Liver (tissue), 9 donors: Measurements from ENCODE around the gene ZNF674. TPM values are rescaled to one million over a fixed set of nuclear protein-coding genes. Genes with fewer than 3 reads are reported as not detected.

ENCODE experiments used
- DNase-seq: peaks from one replicate; pipeline ENCODE4 v3.0.0-alpha.2; 2017; ENCODE audit warnings: low spot score
- H3K27ac ChIP-seq, 2 donors: one replicate each; pipeline ENCODE4 v1.7.0; 2013; ENCODE audit warnings: inconsistent platforms in 2 of 2, low read length in 2 of 2, control low read depth in 1 of 2, low read depth in 1 of 2, mild to moderate bottlenecking in 1 of 2
- H3K27me3 ChIP-seq, 4 donors: one replicate each; pipeline versions ENCODE4 v1.6.1 to v1.7.0; 2013; ENCODE audit warnings: low read length in 3 of 4, inconsistent platforms in 1 of 4, mild to moderate bottlenecking in 1 of 4, moderate library complexity in 1 of 4; ENCODE audit not compliant: control insufficient read depth in 4 of 4, insufficient read depth in 4 of 4
- H3K36me3 ChIP-seq, 4 donors: one replicate each; pipeline versions ENCODE4 v1.6.1 to v1.7.0; 2013; ENCODE audit warnings: low read length in 3 of 4, mild to moderate bottlenecking in 3 of 4, low read depth in 1 of 4, moderate library complexity in 1 of 4; ENCODE audit not compliant: control insufficient read depth in 4 of 4, insufficient read depth in 3 of 4
- H3K4me1 ChIP-seq, 4 donors: one replicate each; pipeline versions ENCODE4 v1.6.1 to v1.7.0; 2013; ENCODE audit warnings: low read length in 3 of 4, mild to moderate bottlenecking in 3 of 4, moderate library complexity in 1 of 4; ENCODE audit not compliant: control insufficient read depth in 4 of 4, insufficient read depth in 4 of 4
- H3K4me3 ChIP-seq, 3 donors: one replicate each; pipeline versions ENCODE4 v1.6.1 to v1.7.0; 2013; ENCODE audit warnings: low read length in 3 of 3, control low read depth in 1 of 3, low read depth in 1 of 3, mild to moderate bottlenecking in 1 of 3
- H3K9ac ChIP-seq, 2 donors: one replicate each; pipeline ENCODE4 v1.7.0; 2013; ENCODE audit warnings: low read length in 2 of 2, mild to moderate bottlenecking in 2 of 2, moderate library complexity in 2 of 2, control low read depth in 1 of 2, low read depth in 1 of 2
- H3K9me3 ChIP-seq, 4 donors: one replicate each; pipeline versions ENCODE4 v1.6.1 to v1.7.0; 2013; ENCODE audit warnings: low read length in 3 of 4; ENCODE audit not compliant: control insufficient read depth in 4 of 4
- ATF3 ChIP-seq: IDR thresholded peaks from 2 replicates; pipeline ENCODE4 v1.6.1; 2016; ENCODE audit warnings: antibody characterized with exemption
- CTCF ChIP-seq: fragments of 150-350 bp; IDR thresholded peaks from 2 replicates; pipeline ENCODE4 v1.5.1; 2017; ENCODE audit warnings: improper control_type of control experiment, low read depth, low read length; ENCODE audit not compliant: missing input control
- EGR1 ChIP-seq, 2 donors: IDR thresholded peaks; 2 replicates each; pipeline ENCODE4 v1.6.1; 2016 to 2018; ENCODE audit warnings: antibody characterized with exemption in 2 of 2, low read depth in 2 of 2
- FOXA1 ChIP-seq: IDR thresholded peaks from 2 replicates; pipeline ENCODE4 v1.6.1; 2016; ENCODE audit warnings: antibody characterized with exemption
- FOXA2 ChIP-seq: IDR thresholded peaks from 2 replicates; pipeline ENCODE4 v1.6.1; 2016; ENCODE audit warnings: antibody characterized with exemption
- GABPA ChIP-seq, 2 donors: IDR thresholded peaks in 1 of 2; conservative IDR thresholded peaks in 1 of 2; 2 replicates each; pipeline ENCODE4 v1.6.1; 2016; ENCODE audit warnings: antibody characterized with exemption in 2 of 2, mild to moderate bottlenecking in 1 of 2, moderate library complexity in 1 of 2
- HNF4A ChIP-seq, 2 donors: conservative IDR thresholded peaks; 2 replicates each; pipeline ENCODE4 v1.6.1; 2016; ENCODE audit warnings: antibody characterized with exemption in 2 of 2, mild to moderate bottlenecking in 2 of 2
- HNF4G ChIP-seq: IDR thresholded peaks from 2 replicates; pipeline ENCODE4 v1.6.1; 2016; ENCODE audit warnings: antibody characterized with exemption
- JUND ChIP-seq, 2 donors: IDR thresholded peaks; 2 replicates each; pipeline ENCODE4 v1.6.1; 2016; ENCODE audit warnings: antibody characterized with exemption in 2 of 2
- MAX ChIP-seq: IDR thresholded peaks from 2 replicates; pipeline ENCODE4 v1.6.1; 2016; ENCODE audit warnings: antibody characterized with exemption
- NR2F2 ChIP-seq: IDR thresholded peaks from 2 replicates; pipeline ENCODE4 v1.6.1; 2016; ENCODE audit warnings: antibody characterized with exemption
- RAD21 ChIP-seq, 2 donors: IDR thresholded peaks; 2 replicates each; pipeline ENCODE4 v1.6.1; 2016; ENCODE audit warnings: antibody characterized with exemption in 2 of 2, mild to moderate bottlenecking in 2 of 2
- REST ChIP-seq: IDR thresholded peaks from 2 replicates; pipeline ENCODE4 v1.6.1; 2016; ENCODE audit warnings: antibody characterized with exemption, mild to moderate bottlenecking
- RXRA ChIP-seq, 2 donors: IDR thresholded peaks; 2 replicates each; pipeline ENCODE4 v1.6.1; 2017 to 2018; ENCODE audit warnings: antibody characterized with exemption in 2 of 2, mild to moderate bottlenecking in 1 of 2
- SP1 ChIP-seq: IDR thresholded peaks from 2 replicates; pipeline ENCODE4 v1.6.1; 2018; ENCODE audit warnings: antibody characterized with exemption, mild to moderate bottlenecking
- TAF1 ChIP-seq: conservative IDR thresholded peaks from 2 replicates; pipeline ENCODE4 v1.6.1; 2016; ENCODE audit warnings: antibody characterized with exemption, mild to moderate bottlenecking
- YY1 ChIP-seq: IDR thresholded peaks from 2 replicates; pipeline ENCODE4 v1.6.1; 2016; ENCODE audit warnings: antibody characterized with exemption, mild to moderate bottlenecking
- ZBTB33 ChIP-seq: IDR thresholded peaks from 2 replicates; pipeline ENCODE4 v1.6.1; 2016; ENCODE audit warnings: antibody characterized with exemption
- WGBS: extraction: QIAGEN DNeasy Blood & Tissue Kit; methylation state at CpG from one replicate; pipeline ENCODE4 v1.1.7; 2013; 5-methylcytosine and 5-hydroxymethylcytosine counted together
- polyA plus RNA-seq, 2 donors: library from polyadenylated mRNA; stranded (reverse) in 1 of 2; unstranded in 1 of 2; fragments of 200-250 nt in 1 of 2; fragments of >200 nt in 1 of 2; fragmentation: Nextera tagmentation in 1 of 2; extraction: Ambion mirVana in 1 of 2; gene quantifications; one replicate each; pipeline versions ENCODE4 v1.2.1 to v1.2.3, GENCODE V29; 2013 to 2015
- total RNA-seq, 2 donors: library from RNA; depleted of rRNA; stranded (reverse); fragments of >200 nt; gene quantifications; one replicate each; pipeline ENCODE4 v1.2.3, GENCODE V29; 2014
- donor health status: healthy.
- donor health status: healthy.
- donor health status: healthy.
- donor health status: healthy.
- donor health status: healthy.

The ZNF674 gene
- total and polyA plus RNA-seq, 4 donors, result 0.84 to 3.6 (median 2.1) TPM

- TF ChIP-seq JUND (IDR thresholded peaks at IDR 0.05) (no peak), RXRA (IDR thresholded peaks at IDR 0.05) (no peak), CTCF (no peak)
- Histone ChIP-seq H3K9me3 (no peaks in the 10 kb centered on the region), H3K27me3 (no peaks in the 10 kb centered on the region), H3K4me3 (peak overlapping the region in 2 of 3 donors; percentile 50 to 68), H3K9ac (peak overlapping the region in 1 of 2 donors; percentile 13), H3K27ac (peak overlapping the region; percentile 43 to 64), H3K4me1 (peaks cover 3 to 35% (median 21%) of the 10 kb centered on the region in 4 donors), H3K36me3 (no peaks in the 10 kb centered on the region)
- no peak for DNase-seq
- 28% methylated on average over 3 of the region's 3 CpGs for WGBS
Observed at GRCh38 chrX:46576458-46576857, 31.2 kb upstream of the ZNF674 start.

- no peaks in the 10 kb centered on the region for H3K36me3 ChIP-seq
- H3K4me1 ChIP-seq, result peaks cover 3 to 35% (median 21%) of the 10 kb centered on the region in 4 donors
- no peak for DNase-seq
- H3K27me3 ChIP-seq, result no peaks in the 10 kb centered on the region
- H3K9me3 ChIP-seq, result no peaks in the 10 kb centered on the region
- TF ChIP-seq HNF4A (conservative IDR thresholded peaks at IDR 0.05), result no peak
- TF ChIP-seq FOXA1, result no peak
- peak; percentile 28 for TF ChIP-seq YY1
- TF ChIP-seq ZBTB33, result no peak
- TF ChIP-seq NR2F2, result no peak
- no peak for TF ChIP-seq FOXA2
- TF ChIP-seq JUND (IDR thresholded peaks at IDR 0.05), result no peak
- no peak for TF ChIP-seq EGR1 (IDR thresholded peaks at IDR 0.05; ENCODE audit: low read depth in 2 of 2)
- TF ChIP-seq RAD21 (IDR thresholded peaks at IDR 0.05), result peak in 1 of 2 donors; percentile 19
- TF ChIP-seq SP1, result no peak
- no peak for TF ChIP-seq HNF4G
- no peak for TF ChIP-seq REST
- no peak for TF ChIP-seq ATF3
- TF ChIP-seq GABPA (IDR thresholded peaks at IDR 0.05 in 1 of 2, conservative IDR thresholded peaks at IDR 0.05 in 1 of 2), result no peak
- TF ChIP-seq CTCF, result no peak
- TF ChIP-seq MAX, result peak; percentile 29
- TF ChIP-seq TAF1, result no peak
- TF ChIP-seq RXRA (IDR thresholded peaks at IDR 0.05), result peak in 1 of 2 donors; percentile 8
- peak overlapping the region; percentile 32 to 67 for H3K9ac ChIP-seq
- peak overlapping the region; percentile 50 to 68 (median 58) for H3K4me3 ChIP-seq
- WGBS, result 7% methylated on average over 6 of the region's 6 CpGs
- H3K27ac ChIP-seq, result peak overlapping the region; percentile 51 to 64
Observed at GRCh38 chrX:46575991-46576392, 30.8 kb upstream of the ZNF674 start.
